Measurements from ENCODE around the gene ALPL. TPM values are rescaled to one million over a fixed set of nuclear protein-coding genes. Genes with fewer than 3 reads are reported as not detected.

ALPL gene
- polyA plus RNA-seq, 2 of the 4 experiments (the other 2 are of a cell fraction): 0.06 to 0.31 TPM

GRCh38 chr1:21491488-21492355, 17.5 kb upstream of the ALPL start:
- no peak for DNase-seq (ENCODE audit: low read depth in 1 of 2, low spot score in 1 of 2)
- Histone ChIP-seq H3K4me3 (no peak overlapping the region), H3K4me2 (no peak overlapping the region), H3K27ac (no peak overlapping the region), H3K9me3 (no peaks in the 10 kb centered on the region), H3K4me1 (no peaks in the 10 kb centered on the region)
- no peak for TF ChIP-seq RAD21 (conservative IDR thresholded peaks at IDR 0.05 in 1 of 2, IDR thresholded peaks at IDR 0.05 in 1 of 2)
- TF ChIP-seq HDAC2 (IDR thresholded peaks at IDR 0.05): no peak
- TF ChIP-seq CEBPB (IDR thresholded peaks at IDR 0.05): no peak
- no peak for TF ChIP-seq PHF8 (IDR thresholded peaks at IDR 0.05; ENCODE audit: borderline replicate concordance, low read depth)
- TF ChIP-seq CHD2 (IDR thresholded peaks at IDR 0.05; ENCODE audit: low read length, partially characterized antibody): no peak
- no peak for TF ChIP-seq EP300 (IDR thresholded peaks at IDR 0.05)
- TF ChIP-seq MAFK (IDR thresholded peaks at IDR 0.05; ENCODE audit: partially characterized antibody): no peak
- no peak for ATAC-seq
- FAIRE-seq: no peak
- POLR2A ChIA-PET: no interaction called here
- CTCF ChIA-PET: interaction anchor here (0.8 to 4.0 kb wide), 13 partner anchors 8 to 276 kb away, joined by 3 to 50 read pairs (median 4); partner anchors contain the start of gene ALPL
- 15% methylated on average over 7 of the region's 8 CpGs for WGBS (ENCODE audit: missing lambda C conversion rate)

GRCh38 chr1:21492356-21492625, 16.9 kb upstream of the ALPL start:
- TF ChIP-seq BHLHE40 (IDR thresholded peaks at IDR 0.05; ENCODE audit: low read depth, low read length) (no peak), NPAS2 (CRISPR knock-in tag; IDR thresholded peaks at IDR 0.05; ENCODE audit: borderline replicate concordance) (no peak), ELK1 (IDR thresholded peaks at IDR 0.05; ENCODE audit: low read depth, low read length) (no peak), HDAC2 (IDR thresholded peaks at IDR 0.05) (no peak), MAZ (IDR thresholded peaks at IDR 0.05; ENCODE audit: borderline replicate concordance, low read depth, low read length) (no peak), HOXB5 (CRISPR knock-in tag; IDR thresholded peaks at IDR 0.05) (no peak), KDM1A (IDR thresholded peaks at IDR 0.05; ENCODE audit: low read depth) (no peak), ZNF302 (CRISPR knock-in tag; IDR thresholded peaks at IDR 0.05) (no peak), JUN (IDR thresholded peaks at IDR 0.05) (no peak), RCOR1 (IDR thresholded peaks at IDR 0.05; ENCODE audit: low read depth, low read length) (no peak), CHD4 (IDR thresholded peaks at IDR 0.05; ENCODE audit: borderline replicate concordance) (no peak), BCL3 (IDR thresholded peaks at IDR 0.05) (no peak)
- ChIA-PET CTCF (interaction anchor here (1.0 to 4.0 kb wide), 4 partner anchors 16 to 276 kb away, joined by 3 to 50 read pairs (median 4); partner anchors contain the start of gene ALPL), POLR2A (no interaction called here)
- FAIRE-seq (no peak), DNase-seq (ENCODE audit: low read depth in 1 of 2, low spot score in 1 of 2) (no peak), ATAC-seq (no peak)
- Histone ChIP-seq H3K9me3 (no peaks in the 10 kb centered on the region), H3K4me2 (no peak overlapping the region), H3K4me3 (no peak overlapping the region), H3K4me1 (no peaks in the 10 kb centered on the region), H3K27ac (no peak overlapping the region)
- WGBS (ENCODE audit: missing lambda C conversion rate): 58% methylated on average over 4 of the region's 4 CpGs

GRCh38 chr1:21494196-21494595, 15.0 kb upstream of the ALPL start:
- Histone ChIP-seq H3K27ac (no peak overlapping the region), H3K4me1 (no peaks in the 10 kb centered on the region), H3K4me3 (no peak overlapping the region), H3K9me3 (no peaks in the 10 kb centered on the region), H3K4me2 (no peak overlapping the region)
- 58% methylated on average over 3 of the region's 6 CpGs for WGBS (ENCODE audit: missing lambda C conversion rate)
- ChIA-PET CTCF (interaction anchor here (1.0 kb wide), 1 partner anchor 125 kb away, joined by 4 read pairs; no protein-coding TSS in a partner anchor), POLR2A (no interaction called here)
- no peak for TF ChIP-seq CEBPB (IDR thresholded peaks at IDR 0.05)
- TF ChIP-seq JUN (IDR thresholded peaks at IDR 0.05): no peak
- FAIRE-seq (no peak), ATAC-seq (no peak), DNase-seq (ENCODE audit: low read depth in 1 of 2, low spot score in 1 of 2) (no peak)

All from A549 (cell line).